NCI-H1436 (cell line): ENCODE measurements around the gene COL17A1.

Experiments used
- DNase-seq: peaks from one replicate; lab custom pipeline; 2025; lab: John Stamatoyannopoulos, UW

COL17A1 gene

GRCh38 chr10:104098358-104098925 lies 12.8 kb upstream of the COL17A1 start:
- no peak for DNase-seq

DNA sequence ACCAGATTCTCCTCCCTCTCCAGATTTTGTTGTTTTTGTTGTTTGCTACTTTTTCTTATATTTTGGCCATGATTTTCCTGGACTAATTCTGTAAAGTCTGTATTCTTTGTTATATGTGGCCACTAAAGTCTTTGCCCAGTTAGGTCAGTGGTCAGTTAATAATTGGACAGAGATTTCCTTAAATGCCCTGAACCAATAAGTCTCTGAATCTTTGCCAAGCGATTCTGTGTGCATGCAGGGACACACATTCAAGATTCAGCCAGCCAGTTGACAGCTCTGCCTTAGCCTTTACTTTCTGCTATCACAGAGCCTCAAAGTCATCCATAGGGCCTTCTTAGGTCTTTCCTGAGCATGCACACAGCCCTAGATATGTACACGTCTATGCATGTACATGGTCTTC lies 11.0 kb upstream of the COL17A1 start:
- no peak for DNase-seq

GRCh38 chr10:104092749-104093148 lies 7.1 kb upstream of the COL17A1 start:
- no peak for DNase-seq

DNA sequence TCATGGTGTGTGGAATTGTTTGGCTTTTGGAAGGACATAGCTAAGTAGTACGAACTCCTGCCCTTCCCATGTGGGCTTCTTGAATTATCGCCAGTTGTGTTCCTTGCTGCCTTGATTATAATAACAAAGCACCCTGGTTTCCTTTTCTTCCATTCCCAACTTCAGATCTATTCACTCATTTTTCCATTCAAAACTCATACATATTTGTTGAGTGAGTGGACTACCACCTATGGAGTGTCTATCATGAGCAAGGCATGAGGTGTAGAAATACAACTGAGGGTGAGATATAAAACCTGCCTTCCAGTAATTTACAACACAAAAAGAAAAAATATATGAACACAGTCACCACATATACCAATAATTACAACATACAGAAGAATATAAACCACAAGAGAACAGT lies 4.9 kb upstream of the COL17A1 start:
- DNase-seq = no peak

GRCh38 chr10:104089621-104090020 lies 3.9 kb upstream of the COL17A1 start:
- no peak for DNase-seq

GRCh38 chr10:104088239-104088638 lies 2.6 kb upstream of the COL17A1 start:
- no peak for DNase-seq

- DNase-seq = no peak
Observed at GRCh38 chr10:104084482-104085142, 1.1 kb downstream of the COL17A1 start.

- no peak for DNase-seq
Observed at GRCh38 chr10:104081998-104082397, 3.7 kb downstream of the COL17A1 start.

GRCh38 chr10:104080762-104081161 lies 4.9 kb downstream of the COL17A1 start:
- peak; percentile 8 for DNase-seq

DNA sequence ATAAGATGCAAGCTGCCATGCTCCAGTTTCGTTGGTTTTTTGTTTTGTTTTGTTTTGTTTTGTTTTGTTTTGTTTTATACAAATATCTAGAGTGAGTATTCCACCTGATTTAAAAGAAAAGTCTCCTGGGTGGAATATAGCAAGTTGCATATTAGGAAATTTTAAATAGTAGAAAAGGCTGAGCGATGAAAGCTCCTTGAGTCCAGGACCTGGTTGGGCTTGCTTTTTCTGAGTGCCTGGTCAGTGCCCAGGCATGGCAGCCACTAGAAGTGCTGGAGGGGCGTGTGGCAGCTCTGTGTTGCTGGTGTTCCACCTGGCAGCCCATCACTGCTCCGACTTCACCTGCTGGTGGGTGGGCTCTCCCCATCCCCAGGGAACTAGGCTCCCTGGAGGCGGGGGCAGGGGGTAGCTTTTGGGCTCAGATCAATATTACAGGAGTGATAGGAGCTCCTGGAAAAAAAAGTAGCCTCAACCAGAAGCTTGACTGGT lies 8.0 kb downstream of the COL17A1 start:
- no peak for DNase-seq

DNA sequence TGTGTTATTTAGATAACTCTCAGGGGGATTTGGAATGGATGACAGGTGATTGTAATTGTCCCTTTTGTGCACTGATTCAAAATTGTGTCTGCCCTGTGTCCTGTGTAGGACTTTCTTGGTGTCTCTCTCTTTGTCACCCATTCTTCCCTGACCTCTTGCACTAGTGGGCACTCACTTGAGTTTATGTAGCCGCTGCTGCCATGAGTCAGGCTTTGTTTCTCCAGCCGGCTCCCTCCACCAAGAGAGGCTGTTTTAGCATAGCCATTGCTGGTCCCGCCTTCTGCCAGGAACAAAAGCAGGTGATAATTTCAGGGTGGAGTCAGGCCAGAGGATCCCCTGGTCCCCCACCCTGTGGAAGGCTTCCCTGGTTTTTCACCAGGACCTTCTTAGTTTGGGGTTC lies 8.4 kb downstream of the COL17A1 start:
- DNase-seq = no peak

GRCh38 chr10:104076743-104077160 lies 8.9 kb downstream of the COL17A1 start:
- DNase-seq = peak; percentile 72

- no peak for DNase-seq
Observed at GRCh38 chr10:104074505-104074904, 11.2 kb downstream of the COL17A1 start.

- no peak for DNase-seq
Observed at GRCh38 chr10:104072786-104073185, 12.9 kb downstream of the COL17A1 start.

- DNase-seq = no peak
Observed at GRCh38 chr10:104069613-104070012, 16.1 kb downstream of the COL17A1 start.

- no peak for DNase-seq
Observed at GRCh38 chr10:104067525-104067924, 18.2 kb downstream of the COL17A1 start.

GRCh38 chr10:104066945-104067344 lies 18.7 kb downstream of the COL17A1 start:
- no peak for DNase-seq

GRCh38 chr10:104065748-104066147 lies 19.9 kb downstream of the COL17A1 start:
- no peak for DNase-seq

DNA sequence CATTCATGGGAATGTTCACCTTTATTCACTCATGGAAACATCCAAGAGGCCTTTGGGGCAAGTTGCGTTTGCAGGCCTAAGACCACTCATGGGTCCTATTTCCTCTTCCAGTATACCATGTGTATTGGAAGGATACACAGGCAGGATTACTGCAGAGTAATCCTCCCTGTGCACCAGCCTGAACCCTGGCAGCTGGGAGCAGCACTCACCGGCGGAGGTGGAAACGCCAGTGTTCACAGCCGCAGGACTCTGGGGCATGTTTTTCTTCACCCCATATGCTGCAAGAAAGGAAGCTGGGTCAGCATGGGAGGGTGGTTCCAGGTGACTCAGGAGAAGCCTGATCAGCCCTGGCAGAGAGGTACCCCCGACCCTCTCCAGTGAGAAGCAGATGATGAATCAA lies 24.5 kb downstream of the COL17A1 start:
- DNase-seq = no peak

DNA sequence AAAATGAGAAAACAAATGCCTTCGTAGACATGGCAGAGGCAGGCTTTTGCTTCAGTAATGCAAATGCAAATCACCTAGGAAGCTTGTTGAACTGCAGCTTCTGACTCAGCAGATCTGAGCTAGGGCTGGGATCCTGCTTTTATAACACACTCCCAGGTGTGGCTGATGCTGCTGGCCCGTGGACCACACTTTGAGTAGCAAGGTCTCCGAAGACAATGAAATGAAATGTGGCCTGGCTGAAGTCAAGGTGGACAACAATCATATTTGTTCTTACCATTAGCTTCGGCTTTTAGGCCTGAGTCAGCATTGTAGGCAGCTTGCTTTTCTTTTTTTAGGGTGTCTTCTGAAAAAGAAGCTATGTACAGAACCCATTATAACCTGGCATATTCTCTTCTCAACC lies 26.3 kb downstream of the COL17A1 start:
- no peak for DNase-seq

DNA sequence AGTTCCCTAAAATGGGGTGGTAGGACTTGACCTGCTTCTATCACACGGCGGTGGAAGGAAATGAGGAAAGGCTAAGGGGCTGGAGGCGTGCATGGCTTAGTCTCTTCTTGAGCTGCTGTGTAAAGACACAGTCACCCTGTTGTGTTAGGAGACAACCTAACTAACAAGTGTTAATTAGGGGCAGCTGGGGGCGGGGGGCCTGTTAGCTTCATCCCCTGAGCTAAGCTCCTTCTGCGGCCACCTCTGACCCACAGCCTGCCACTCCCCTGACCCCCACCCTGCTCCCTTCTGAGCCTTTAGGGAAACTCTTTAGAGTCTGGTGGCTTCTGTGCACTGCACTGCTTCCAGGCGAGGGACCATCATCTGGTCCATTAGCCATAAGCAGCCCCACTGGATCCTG lies 28.0 kb downstream of the COL17A1 start:
- DNase-seq = no peak

DNA sequence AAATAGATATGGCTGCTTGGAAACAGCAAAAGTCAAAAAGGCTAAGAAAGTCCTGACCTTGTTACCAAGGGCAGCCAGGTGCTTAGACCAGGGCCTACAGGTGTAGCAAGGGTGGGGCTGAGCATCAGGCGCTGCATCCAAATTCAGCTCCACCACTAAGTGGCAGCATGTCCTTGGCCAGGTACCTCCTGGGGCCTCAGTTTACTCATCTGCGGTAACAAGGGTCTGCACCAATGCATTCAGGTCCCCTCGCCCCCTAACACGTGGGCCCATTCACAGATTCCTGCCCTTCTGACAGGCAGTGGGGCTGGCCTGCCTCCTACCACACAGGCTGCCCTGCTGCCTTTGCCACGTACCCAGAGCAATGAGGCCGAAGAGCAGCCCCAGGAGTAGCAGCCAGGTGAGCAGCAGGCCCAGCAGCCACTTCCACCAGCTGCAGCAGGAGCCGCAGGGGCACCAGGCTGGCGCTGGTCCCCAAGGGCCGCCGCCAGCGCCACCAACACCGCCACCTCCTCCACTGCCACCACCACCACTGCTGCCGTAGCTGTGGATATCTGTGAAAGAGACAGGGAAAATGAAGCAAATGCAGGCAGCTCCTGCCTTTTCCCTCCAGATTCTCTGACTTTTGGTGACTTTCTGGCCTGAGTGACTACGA lies 28.9 kb downstream of the COL17A1 start:
- no peak for DNase-seq

DNA sequence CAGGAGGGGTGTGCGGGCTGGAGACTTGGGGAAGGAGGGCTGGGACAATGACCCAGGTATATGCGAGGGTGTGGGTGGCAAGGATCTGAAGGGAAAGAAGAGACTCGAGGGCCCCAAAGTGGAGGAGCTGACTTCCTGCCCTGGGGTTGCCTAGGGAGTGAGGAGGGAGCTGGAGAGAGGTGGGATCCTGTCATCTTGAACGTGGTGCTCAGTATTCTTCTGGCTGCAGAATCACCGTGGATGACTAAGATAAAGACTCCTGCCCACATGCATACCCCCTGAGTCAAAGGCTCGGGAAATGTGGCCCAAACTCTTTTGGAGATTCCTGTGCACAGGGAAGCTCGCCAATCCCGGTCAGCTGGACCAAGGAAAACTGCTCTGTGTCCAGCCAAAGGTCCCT lies 31.2 kb downstream of the COL17A1 start:
- DNase-seq = no peak
